ENCODE measurements around the gene CAP1. TPM values are rescaled to one million over a fixed set of nuclear protein-coding genes. Genes with fewer than 3 reads are reported as not detected.

Gene CAP1
- total and polyA plus RNA-seq, 5 experiments from 2014 or later: 313 to 675 (median 610) TPM

DNA sequence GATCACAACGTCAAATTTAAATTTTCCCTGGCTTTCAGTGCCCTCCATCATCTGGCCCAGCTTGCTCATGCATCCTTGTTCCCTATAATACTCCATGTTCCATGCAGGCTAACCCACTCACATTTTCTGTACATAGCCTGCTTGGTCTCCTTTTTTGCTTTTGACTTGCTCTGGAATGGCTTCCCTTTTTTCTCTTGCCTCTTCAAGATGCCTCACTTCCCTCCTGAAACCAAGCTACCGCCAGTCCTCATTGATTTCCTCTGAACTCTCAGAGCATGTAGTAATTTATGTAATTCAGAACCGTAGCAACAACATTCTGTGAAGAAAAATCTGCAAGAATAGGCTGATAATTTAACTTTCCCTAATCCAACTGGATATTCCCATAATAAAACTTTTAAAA, 10.3 kb downstream of the CAP1 start:
- no peaks in the 10 kb centered on the region for H3K9me3 Mint-ChIP-seq
- POLR2A ChIA-PET: interaction anchor here (0.8 to 15.8 kb wide), 4 partner anchors 9 to 17 kb away, joined by 4 to 246 read pairs (median 14); partner anchors contain the start of gene CAP1
- H3K36me3 Mint-ChIP-seq: peaks cover 9 to 72% (median 20%) of the 10 kb centered on the region in 3 donors
- no peaks in the 10 kb centered on the region for H3K27me3 Mint-ChIP-seq
- DNase-seq (no peak), ATAC-seq (no peak)
- peaks cover 38 to 94% (median 85%) of the 10 kb centered on the region in 4 donors for H3K4me1 Mint-ChIP-seq
- H3K4me3 Mint-ChIP-seq: peak overlapping the region; percentile 46 to 83 (median 74)
- peak overlapping the region; percentile 34 to 99 (median 93) for H3K27ac Mint-ChIP-seq

DNA sequence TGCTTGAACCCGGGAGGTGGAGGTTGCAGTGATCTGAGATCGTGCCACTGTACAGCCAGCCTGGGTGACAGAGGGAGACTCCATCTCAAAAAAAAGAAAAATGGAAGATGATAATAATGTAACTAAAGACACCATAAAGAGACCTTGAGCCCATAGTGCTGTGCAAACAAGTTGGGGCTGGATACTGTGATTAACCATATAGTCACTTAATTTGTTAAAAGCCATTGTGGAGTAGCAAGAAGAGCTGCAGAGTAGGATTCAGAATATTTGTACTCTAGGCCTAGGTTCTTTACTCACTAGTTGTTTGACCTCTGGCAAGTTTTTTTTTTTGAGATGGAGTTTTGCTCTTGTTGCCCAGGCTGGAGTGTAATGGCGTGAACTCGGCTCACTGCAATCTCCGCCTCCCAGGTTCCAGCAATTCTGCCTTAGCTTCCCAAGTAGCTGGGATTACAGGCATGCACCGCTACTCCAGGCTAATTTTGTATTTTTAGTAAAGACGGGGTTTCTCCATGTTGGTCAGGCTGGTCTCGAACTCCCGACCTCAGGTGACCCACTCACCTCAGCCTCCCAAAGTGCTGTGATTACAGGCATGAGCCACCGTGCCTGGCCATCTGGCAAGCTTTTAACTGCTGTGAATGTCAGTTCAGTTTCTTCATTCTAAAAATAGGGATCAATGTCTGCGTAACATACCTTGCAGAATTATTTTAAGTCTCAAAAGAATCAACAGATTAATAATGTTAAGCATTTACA, 12.8 kb downstream of the CAP1 start:
- peaks cover 46 to 95% (median 91%) of the 10 kb centered on the region in 4 donors for H3K4me1 Mint-ChIP-seq
- peaks cover 9 to 74% (median 25%) of the 10 kb centered on the region in 3 donors for H3K36me3 Mint-ChIP-seq
- ATAC-seq (no peak), DNase-seq (no peak)
- no peaks in the 10 kb centered on the region for H3K9me3 Mint-ChIP-seq
- H3K27ac Mint-ChIP-seq: peak overlapping the region; percentile 34 to 96 (median 84)
- peak overlapping the region in 9 of 10 donors; percentile 9 to 75 (median 41) for H3K4me3 Mint-ChIP-seq
- no peaks in the 10 kb centered on the region for H3K27me3 Mint-ChIP-seq
- POLR2A ChIA-PET: interaction anchor here (0.5 to 1.3 kb wide), 3 partner anchors 9 to 85 kb away, joined by 3 to 4 read pairs (median 3); no protein-coding TSS in a partner anchor

DNA sequence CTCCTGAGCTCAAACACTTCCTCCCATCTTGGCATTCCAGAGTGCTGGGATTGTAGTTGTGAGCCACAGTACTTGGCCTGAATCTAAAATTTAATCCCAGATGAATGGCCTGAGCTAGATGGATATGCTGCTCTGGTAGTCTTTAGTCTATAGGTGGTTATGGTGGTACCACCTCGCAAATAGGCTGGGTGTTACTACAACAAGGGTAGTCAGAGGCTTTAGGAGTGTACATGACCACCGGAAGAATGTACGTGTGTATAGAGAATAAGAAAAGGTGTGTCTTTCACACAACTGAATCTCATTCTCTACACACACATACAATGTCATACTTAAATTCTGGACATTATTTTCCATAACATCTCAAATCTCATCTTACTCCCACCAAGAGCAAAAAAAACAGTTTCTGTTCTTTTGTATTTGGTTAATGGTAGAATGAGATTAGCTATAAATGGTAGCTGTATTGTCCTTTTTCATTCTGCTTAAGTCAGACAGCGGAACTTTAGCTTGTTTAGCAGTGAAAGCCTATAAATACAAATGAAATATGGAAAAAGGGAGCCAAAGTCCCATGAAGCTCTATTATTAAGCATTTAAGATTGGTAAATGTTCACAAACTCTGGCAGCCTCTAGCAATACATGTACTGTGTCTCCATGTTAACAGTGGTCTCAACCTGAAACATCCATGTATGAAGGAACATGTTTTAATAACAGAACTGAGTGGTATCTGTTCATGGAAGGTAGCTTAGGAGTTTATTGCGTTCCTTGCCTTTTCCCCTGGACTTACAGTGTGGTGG, 16.2 kb downstream of the CAP1 start:
- Mint-ChIP-seq H3K27me3 (no peaks in the 10 kb centered on the region), H3K4me3 (peak overlapping the region in 9 of 10 donors; percentile 34 to 82 (median 75)), H3K4me1 (peaks cover 48 to 99% (median 95%) of the 10 kb centered on the region in 4 donors), H3K27ac (peak overlapping the region; percentile 82 to 96 (median 91)), H3K9me3 (no peaks in the 10 kb centered on the region), H3K36me3 (peaks cover 0 to 78% (median 18%) of the 10 kb centered on the region in 3 donors)
- DNase-seq (no peak), ATAC-seq (no peak)
- POLR2A ChIA-PET: interaction anchor here (0.6 to 12.3 kb wide), 3 partner anchors 12 to 1606 kb away, joined by 4 to 246 read pairs (median 7); partner anchors contain the start of gene CAP1

DNA sequence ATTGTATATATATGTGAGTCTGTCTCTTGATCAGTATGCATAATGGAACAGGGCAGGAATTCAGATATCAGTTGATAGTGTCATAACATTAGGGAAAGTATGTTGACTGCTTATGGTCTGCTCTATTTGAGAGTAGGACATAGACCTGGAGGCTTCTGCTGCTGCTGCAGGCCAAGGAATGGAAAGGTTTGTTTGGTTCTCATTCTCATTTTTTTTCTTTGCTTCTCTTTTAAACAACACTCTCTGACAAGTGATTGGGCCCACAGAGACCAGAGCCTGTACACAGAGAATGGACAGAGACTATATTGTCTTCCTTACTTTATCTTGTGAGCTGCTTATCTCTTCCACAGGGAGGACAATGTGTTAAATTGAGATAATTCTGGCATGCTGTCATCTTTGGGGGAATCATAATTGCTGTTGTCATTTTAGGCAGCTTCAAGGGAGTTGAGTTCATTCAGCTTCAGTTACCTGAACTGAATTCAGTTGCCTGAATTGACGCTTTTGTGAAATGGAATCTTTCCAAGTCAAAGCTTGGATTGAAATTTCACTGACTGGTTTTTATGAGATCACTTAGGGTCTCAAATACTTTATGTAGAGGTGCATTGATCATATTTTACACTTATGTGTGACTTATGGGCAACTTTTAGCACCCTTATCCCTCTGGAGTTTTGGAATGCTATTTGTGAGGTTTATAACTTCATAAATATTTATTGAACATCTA, 16.9 kb downstream of the CAP1 start:
- no peak for ATAC-seq
- DNase-seq: no peak
- H3K36me3 Mint-ChIP-seq: peaks cover 0 to 79% (median 18%) of the 10 kb centered on the region in 3 donors
- H3K4me3 Mint-ChIP-seq: peak overlapping the region; percentile 0 to 82 (median 74)
- no peaks in the 10 kb centered on the region for H3K9me3 Mint-ChIP-seq
- no peaks in the 10 kb centered on the region for H3K27me3 Mint-ChIP-seq
- H3K27ac Mint-ChIP-seq: peak overlapping the region; percentile 82 to 96 (median 91)
- POLR2A ChIA-PET: interaction anchor here (1.4 to 12.3 kb wide), 3 partner anchors 11 to 25 kb away, joined by 4 to 246 read pairs (median 4); partner anchors contain the start of gene CAP1
- H3K4me1 Mint-ChIP-seq: peaks cover 47 to 99% (median 95%) of the 10 kb centered on the region in 4 donors

DNA sequence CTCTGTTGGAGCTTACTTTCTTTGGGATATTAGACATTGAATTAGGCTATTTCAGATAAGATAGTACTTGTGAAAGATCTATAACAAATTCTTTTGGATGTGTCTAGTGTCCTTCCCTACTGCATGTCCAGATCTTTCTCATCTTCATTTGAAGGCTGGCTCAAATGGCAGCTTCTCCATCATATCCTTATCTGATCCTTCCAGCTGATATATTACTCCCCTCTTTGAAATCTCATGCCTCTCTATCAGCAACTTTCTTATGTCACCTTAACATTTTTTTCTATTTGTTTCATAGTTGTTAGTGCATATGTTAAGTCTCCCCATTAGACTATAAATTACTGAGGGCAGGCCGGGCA, 17.5 kb downstream of the CAP1 start:
- Mint-ChIP-seq H3K4me3 (peak overlapping the region; percentile 72 to 86 (median 78)), H3K27me3 (no peaks in the 10 kb centered on the region), H3K4me1 (peaks cover 47 to 97% (median 91%) of the 10 kb centered on the region in 4 donors), H3K9me3 (no peaks in the 10 kb centered on the region), H3K27ac (peak overlapping the region; percentile 82 to 96 (median 91)), H3K36me3 (peaks cover 0 to 81% (median 18%) of the 10 kb centered on the region in 3 donors)
- ATAC-seq: no peak
- DNase-seq: no peak
- POLR2A ChIA-PET: interaction anchor here (0.6 to 12.3 kb wide), 5 partner anchors 10 to 184 kb away, joined by 3 to 246 read pairs (median 4); partner anchors contain the start of gene CAP1

DNA sequence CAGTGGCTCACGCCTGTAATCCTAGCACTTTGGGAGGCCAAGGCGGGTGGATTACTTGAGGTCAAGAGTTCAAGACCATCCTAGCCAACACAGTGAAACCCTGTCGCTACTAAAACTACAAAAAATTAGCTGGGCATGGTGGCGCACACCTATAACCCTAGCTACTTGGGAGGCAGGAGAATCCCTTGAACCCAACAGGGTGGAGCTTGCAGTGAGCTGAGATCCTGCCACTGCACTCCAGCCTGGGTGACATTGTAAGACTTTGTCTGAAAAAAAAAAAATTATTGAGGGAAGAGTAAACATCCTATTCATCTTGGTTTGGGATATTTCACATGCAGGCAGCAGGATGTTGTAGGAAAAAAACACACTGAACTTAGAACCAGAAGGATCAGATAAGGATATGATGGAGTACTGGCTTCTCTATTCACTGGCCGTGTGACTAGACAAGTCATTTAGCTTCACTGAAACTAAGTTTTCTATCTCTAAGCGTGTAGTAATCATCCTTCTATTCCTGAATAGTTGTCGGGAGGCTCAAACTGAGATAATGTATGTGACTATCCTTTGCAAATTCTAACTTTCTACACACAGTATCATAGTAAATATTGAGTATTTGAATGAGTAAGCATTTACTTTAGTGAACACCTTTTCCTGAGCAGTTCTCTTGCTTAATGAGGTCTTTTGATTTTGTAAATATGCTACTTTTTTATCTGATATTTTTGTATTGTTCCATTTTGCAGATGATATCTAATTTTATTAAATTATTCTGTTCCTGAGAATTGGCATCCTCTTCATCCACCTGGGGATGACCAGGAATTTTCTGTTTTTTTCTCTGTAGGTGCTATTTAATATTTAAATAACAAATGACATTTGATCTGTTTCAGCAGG, 18.2 kb downstream of the CAP1 start:
- Mint-ChIP-seq H3K4me3 (peak overlapping the region; percentile 72 to 86 (median 78)), H3K27ac (peak overlapping the region; percentile 82 to 96 (median 91)), H3K36me3 (peaks cover 1 to 82% (median 22%) of the 10 kb centered on the region in 3 donors), H3K4me1 (peaks cover 46 to 97% (median 90%) of the 10 kb centered on the region in 4 donors), H3K9me3 (no peaks in the 10 kb centered on the region), H3K27me3 (no peaks in the 10 kb centered on the region)
- no peak for DNase-seq
- POLR2A ChIA-PET: interaction anchor here (0.6 to 12.3 kb wide), 6 partner anchors 10 to 184 kb away, joined by 3 to 246 read pairs (median 4); partner anchors contain the start of gene CAP1
- no peak for ATAC-seq

DNA sequence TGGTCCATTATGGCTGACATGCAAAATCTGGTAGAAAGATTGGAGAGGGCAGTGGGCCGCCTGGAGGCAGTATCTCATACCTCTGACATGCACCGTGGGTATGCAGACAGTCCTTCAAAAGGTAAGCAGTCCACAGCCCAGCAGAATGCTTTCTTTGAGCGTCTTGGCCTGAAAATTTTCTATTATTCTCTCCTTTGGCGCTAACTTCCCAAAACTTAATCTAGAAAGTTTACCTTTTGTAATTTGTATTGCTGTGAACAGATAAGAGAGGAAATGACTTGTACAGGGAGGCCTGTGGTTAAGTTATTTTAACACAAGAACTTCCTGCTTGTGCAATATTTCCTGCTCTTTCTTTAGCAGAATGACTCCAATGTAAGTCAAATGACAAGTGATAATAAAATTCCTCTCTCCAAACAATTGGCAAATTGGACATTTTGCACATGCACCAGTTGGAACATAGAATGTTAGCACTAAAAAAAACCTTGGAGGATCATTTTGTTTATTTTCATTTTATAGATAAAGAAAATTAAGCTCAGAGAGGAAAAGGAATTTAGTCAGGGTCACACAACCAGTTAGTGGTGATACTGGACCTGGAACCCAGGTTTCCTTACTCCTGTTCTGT, 18.9 kb downstream of the CAP1 start:
- peaks cover 8 to 82% (median 26%) of the 10 kb centered on the region in 3 donors for H3K36me3 Mint-ChIP-seq
- no peaks in the 10 kb centered on the region for H3K27me3 Mint-ChIP-seq
- H3K27ac Mint-ChIP-seq: peak overlapping the region; percentile 82 to 96 (median 90)
- POLR2A ChIA-PET: interaction anchor here (0.6 to 12.3 kb wide), 6 partner anchors 15 to 1188 kb away, joined by 5 to 246 read pairs (median 6); partner anchors contain the start of gene CAP1
- peak overlapping the region; percentile 72 to 86 (median 78) for H3K4me3 Mint-ChIP-seq
- peaks cover 48 to 97% (median 91%) of the 10 kb centered on the region in 4 donors for H3K4me1 Mint-ChIP-seq
- peak in 3 of 10 donors; percentile 59 to 63 (median 61) for DNase-seq
- ATAC-seq: peak; percentile 76 to 87
- no peaks in the 10 kb centered on the region for H3K9me3 Mint-ChIP-seq

DNA sequence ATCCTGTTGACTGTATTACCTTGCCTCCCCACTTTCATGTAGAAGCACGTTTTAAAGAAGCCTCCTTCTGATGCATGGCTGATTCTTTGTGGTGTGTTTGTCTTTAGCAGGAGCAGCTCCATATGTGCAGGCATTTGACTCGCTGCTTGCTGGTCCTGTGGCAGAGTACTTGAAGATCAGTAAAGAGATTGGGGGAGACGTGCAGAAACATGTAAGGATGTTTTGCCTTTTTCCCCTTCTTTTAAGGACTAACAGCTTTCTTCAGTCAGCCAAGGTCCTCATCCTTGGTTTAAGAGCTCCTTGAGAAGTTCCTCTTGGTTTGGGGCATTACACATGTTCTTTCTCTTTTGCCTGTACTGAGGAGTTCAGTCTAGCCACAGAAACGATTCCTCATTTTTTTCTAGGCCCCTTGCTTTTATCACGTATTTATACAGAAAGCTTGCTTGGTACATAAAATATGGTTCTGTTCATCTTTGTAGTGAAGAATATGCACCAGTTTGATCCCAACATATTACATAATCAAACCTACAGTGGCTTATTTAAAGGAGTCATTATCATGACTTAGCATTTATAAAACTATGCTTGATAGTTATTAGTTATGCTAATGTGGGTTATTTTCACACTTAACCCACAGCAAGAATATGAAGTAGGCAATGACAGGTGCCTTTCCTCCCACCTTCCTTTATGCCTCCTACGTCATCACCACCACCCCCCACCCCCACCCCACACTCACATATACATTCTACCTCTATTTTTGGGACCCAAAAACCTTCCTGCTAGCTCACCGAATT, 19.6 kb downstream of the CAP1 start:
- H3K4me1 Mint-ChIP-seq: peaks cover 47 to 97% (median 91%) of the 10 kb centered on the region in 4 donors
- H3K27me3 Mint-ChIP-seq: no peaks in the 10 kb centered on the region
- peaks cover 8 to 84% (median 33%) of the 10 kb centered on the region in 3 donors for H3K36me3 Mint-ChIP-seq
- peak overlapping the region; percentile 56 to 86 (median 74) for H3K4me3 Mint-ChIP-seq
- POLR2A ChIA-PET: interaction anchor here (0.6 to 12.3 kb wide), 5 partner anchors 15 to 1189 kb away, joined by 3 to 246 read pairs (median 6); partner anchors contain the start of gene CAP1
- no peaks in the 10 kb centered on the region for H3K9me3 Mint-ChIP-seq
- DNase-seq (no peak), ATAC-seq (peak; percentile 41 to 45)
- H3K27ac Mint-ChIP-seq: peak overlapping the region; percentile 82 to 96 (median 90)

DNA sequence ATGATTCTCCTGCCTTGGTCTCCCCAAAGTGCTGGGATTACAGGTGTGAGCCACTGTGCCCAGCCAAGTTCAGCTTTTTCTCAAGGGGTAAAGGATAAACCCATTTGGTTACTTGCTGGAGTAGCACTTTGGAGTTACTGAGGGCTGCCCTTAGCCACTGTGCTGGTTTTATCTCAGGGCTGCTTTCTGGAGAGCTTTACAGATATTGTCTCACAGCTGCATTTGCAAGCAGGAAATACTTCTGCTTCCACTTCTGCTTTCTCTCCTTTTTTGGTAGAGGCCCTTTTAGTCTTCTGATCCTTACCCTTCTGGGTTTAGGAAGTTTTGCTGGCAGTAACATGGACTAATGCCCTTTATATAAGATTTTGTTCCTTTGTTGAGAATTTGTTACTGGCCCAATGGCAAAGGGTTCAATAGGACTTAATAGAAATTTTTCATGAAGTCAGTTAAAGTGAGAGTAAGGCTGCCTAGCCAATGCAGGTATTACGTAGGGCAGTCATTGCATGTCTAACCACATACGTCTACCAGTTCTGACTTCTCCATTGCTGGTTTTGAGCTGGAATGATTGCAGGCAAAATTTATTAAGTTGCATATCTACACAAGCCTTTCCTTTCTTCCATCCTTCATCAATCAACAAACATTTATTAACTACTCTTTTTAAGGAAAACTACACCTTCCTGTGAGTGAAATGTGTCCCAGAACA, 24.4 kb downstream of the CAP1 start:
- Mint-ChIP-seq H3K27ac (peak overlapping the region; percentile 82 to 94 (median 91)), H3K27me3 (no peaks in the 10 kb centered on the region), H3K36me3 (peaks cover 15 to 95% (median 51%) of the 10 kb centered on the region in 3 donors), H3K4me3 (peak overlapping the region in 9 of 10 donors; percentile 55 to 70 (median 65)), H3K9me3 (no peaks in the 10 kb centered on the region), H3K4me1 (peaks cover 38 to 72% (median 70%) of the 10 kb centered on the region in 4 donors)
- no peak for DNase-seq
- peak; percentile 50 to 66 for ATAC-seq
- POLR2A ChIA-PET: interaction anchor here (0.5 to 12.3 kb wide), 5 partner anchors 9 to 736 kb away, joined by 3 to 246 read pairs (median 5); partner anchors contain the start of gene CAP1

All from naive thymus-derived CD8-positive, alpha-beta T cell (primary cell).